Mammary epithelial cell (primary cell): Measurements from ENCODE around the gene NBPF4.

Experiments
- CTCF ChIP-seq, 2 donors: IDR thresholded peaks in 1 of 2; conservative IDR thresholded peaks in 1 of 2; 2 replicates each; pipeline ENCODE4 v1.5.1; 2011 to 2012; ENCODE audit warnings: inconsistent platforms in 2 of 2, low read length in 2 of 2, mild to moderate bottlenecking in 2 of 2, control low read depth in 1 of 2, low read depth in 1 of 2; ENCODE audit not compliant: insufficient read depth in 1 of 2; ENCODE audit errors: extremely low read depth in 1 of 2
- EZH2 ChIP-seq: IDR thresholded peaks from 2 replicates; pipeline ENCODE4 v1.6.1; 2012; ENCODE audit warnings: low read length, inconsistent platforms, borderline replicate concordance

GRCh38 chr1:108200687-108201051 lies 43.2 kb downstream of the NBPF4 start:
- TF ChIP-seq CTCF (conservative IDR thresholded peaks at IDR 0.05 in 1 of 2, IDR thresholded peaks at IDR 0.05 in 1 of 2; ENCODE audit: extremely low read depth in 1 of 2, insufficient read depth in 1 of 2, low read depth in 1 of 2, low read length in 2 of 2) (peak in 1 of 2 donors; percentile 52), EZH2 (no peak)
